Measurements from ENCODE around the gene CREB5. TPM values are rescaled to one million over a fixed set of nuclear protein-coding genes. Genes with fewer than 3 reads are reported as not detected.

CREB5 gene
- total and polyA plus RNA-seq, 2 donors (not counting 3 experiments of a cell fraction or from before 2014, with no cell fraction given) = 19.6 to 28.4 TPM

DNA sequence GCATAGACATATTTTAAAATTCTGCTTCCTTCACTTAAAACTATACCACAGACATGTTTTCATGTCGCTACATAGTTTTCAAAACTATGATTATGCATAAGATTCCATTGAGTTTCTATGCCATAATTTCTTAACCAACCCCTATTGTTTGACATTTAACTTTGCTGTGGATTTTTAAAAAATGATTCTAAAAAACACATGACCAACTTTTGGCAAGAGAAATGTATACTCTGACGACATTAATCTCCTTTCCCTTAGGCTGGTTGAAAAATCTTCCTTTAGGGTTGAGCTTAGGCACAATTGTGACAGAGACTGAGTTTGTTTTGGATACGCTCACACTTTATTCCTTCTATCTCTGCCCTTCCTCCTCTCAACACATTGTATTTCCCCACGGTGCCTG is 14.9 kb downstream of the CREB5 start:
- intact Hi-C loops (cut with micrococcal nuclease) = no loop called here
- no peaks in the 10 kb centered on the region for H4K20me1 ChIP-seq (replicated peaks; ENCODE audit: control insufficient read depth, extremely low read depth, insufficient read depth, low read length)
- H3K4me1 ChIP-seq (ENCODE audit: control insufficient read depth, extremely low read depth, insufficient read depth, low read length) = no peaks in the 10 kb centered on the region

More for the DNA sequence above, 14.9 kb downstream of the CREB5 start:
- Histone ChIP-seq H3K4me2 (ENCODE audit: insufficient read depth, low read length) (no peak overlapping the region), H3K79me2 (ENCODE audit: control insufficient read depth, insufficient read depth, low read length) (no peaks in the 10 kb centered on the region), H3K9ac (replicated peaks; ENCODE audit: extremely low read depth, insufficient read depth, low read length) (no peak overlapping the region), H2AFZ (ENCODE audit: low read depth, low read length) (no peak overlapping the region), H3K9me3 (replicated peaks; ENCODE audit: control insufficient read depth, insufficient read depth, low read length) (no peaks in the 10 kb centered on the region), H3K4me3 (replicated peaks in 1 of 3; ENCODE audit: insufficient read depth in 1 of 3, low read depth in 1 of 3, low read length in 3 of 3) (no peak overlapping the region), H3K9me1 (replicated peaks; ENCODE audit: control insufficient read depth, extremely low read depth, insufficient read depth, low read length) (no peaks in the 10 kb centered on the region), H3K27me3 (ENCODE audit: control insufficient read depth in 2 of 2, insufficient read depth in 2 of 2, low read length in 2 of 2) (peaks cover 0 to 13% of the 10 kb centered on the region in 2 experiments), H3K36me3 (ENCODE audit: control insufficient read depth in 2 of 2, extremely low read depth in 1 of 2, insufficient read depth in 2 of 2, low read length in 2 of 2) (no peaks in the 10 kb centered on the region), H3K27ac (ENCODE audit: insufficient read depth, low read depth, low read length) (no peak overlapping the region)
- dilution Hi-C loops (cut with MboI; ENCODE audit: extremely low pct_ligation_motif_present, low sequenced_read_pairs) = no loop called here
- ChIA-PET POLR2A (no interaction called here), CTCF (no interaction called here)
- TF ChIP-seq GATA2 (IDR thresholded peaks at IDR 0.05; ENCODE audit: insufficient read depth, insufficient read length, low read depth, low read length) = no peak
- no peak for TF ChIP-seq FOS (IDR thresholded peaks at IDR 0.05; ENCODE audit: borderline replicate concordance, insufficient read depth, low read length)
- TF ChIP-seq, protein P1, sequence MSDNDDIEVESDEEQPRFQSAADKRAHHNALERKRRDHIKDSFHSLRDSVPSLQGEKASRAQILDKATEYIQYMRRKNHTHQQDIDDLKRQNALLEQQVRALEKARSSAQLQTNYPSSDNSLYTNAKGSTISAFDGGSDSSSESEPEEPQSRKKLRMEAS (IDR thresholded peaks at IDR 0.05; ENCODE audit: insufficient read depth, insufficient read length) = no peak
- TF ChIP-seq POLR2AphosphoS5 (IDR thresholded peaks at IDR 0.05; ENCODE audit: insufficient read depth, low read depth, low read length) = no peak
- no peak for TF ChIP-seq POLR2A (IDR thresholded peaks at IDR 0.05; ENCODE audit: low read depth, low read length)
- no peak for TF ChIP-seq EZH2 (IDR thresholded peaks at IDR 0.05; ENCODE audit: borderline replicate concordance, low read depth, low read length, severe bottlenecking)
- TF ChIP-seq MYC (IDR thresholded peaks at IDR 0.05; ENCODE audit: low read depth, low read length) = no peak
- TF ChIP-seq JUN (IDR thresholded peaks at IDR 0.05; ENCODE audit: borderline replicate concordance, insufficient read depth, insufficient read length, low read depth) = no peak
- TF ChIP-seq, protein P2, sequence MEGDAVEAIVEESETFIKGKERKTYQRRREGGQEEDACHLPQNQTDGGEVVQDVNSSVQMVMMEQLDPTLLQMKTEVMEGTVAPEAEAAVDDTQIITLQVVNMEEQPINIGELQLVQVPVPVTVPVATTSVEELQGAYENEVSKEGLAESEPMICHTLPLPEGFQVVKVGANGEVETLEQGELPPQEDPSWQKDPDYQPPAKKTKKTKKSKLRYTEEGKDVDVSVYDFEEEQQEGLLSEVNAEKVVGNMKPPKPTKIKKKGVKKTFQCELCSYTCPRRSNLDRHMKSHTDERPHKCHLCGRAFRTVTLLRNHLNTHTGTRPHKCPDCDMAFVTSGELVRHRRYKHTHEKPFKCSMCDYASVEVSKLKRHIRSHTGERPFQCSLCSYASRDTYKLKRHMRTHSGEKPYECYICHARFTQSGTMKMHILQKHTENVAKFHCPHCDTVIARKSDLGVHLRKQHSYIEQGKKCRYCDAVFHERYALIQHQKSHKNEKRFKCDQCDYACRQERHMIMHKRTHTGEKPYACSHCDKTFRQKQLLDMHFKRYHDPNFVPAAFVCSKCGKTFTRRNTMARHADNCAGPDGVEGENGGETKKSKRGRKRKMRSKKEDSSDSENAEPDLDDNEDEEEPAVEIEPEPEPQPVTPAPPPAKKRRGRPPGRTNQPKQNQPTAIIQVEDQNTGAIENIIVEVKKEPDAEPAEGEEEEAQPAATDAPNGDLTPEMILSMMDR (IDR thresholded peaks at IDR 0.05; ENCODE audit: extremely low read depth in 1 of 2, insufficient read depth in 1 of 2, low read depth in 1 of 2, low read length in 2 of 2) = no peak
- BruUV-seq (replicated peaks) = no TSS peak
- no peak for FAIRE-seq
- DNase-seq (ENCODE audit: low read depth, low spot score) = no peak

Data from endothelial cell of umbilical vein (primary cell).